Lower leg skin (tissue), 3 donors: ENCODE results near the gene NPAS3.

ENCODE experiments used
- CTCF ChIP-seq, 3 donors: fragments of 450-650 bp; IDR thresholded peaks; one replicate each; pipeline ENCODE4 v1.5.1; 2016; ENCODE audit warnings: antibody characterized with exemption in 3 of 3, mild to moderate bottlenecking in 3 of 3, moderate library complexity in 2 of 3
- POLR2A ChIP-seq, 2 donors: fragments of 450-650 bp; IDR thresholded peaks; one replicate each; pipeline ENCODE4 v1.6.1; 2016 to 2017; ENCODE audit warnings: antibody characterized with exemption in 2 of 2, mild to moderate bottlenecking in 1 of 2, moderate library complexity in 1 of 2

GRCh38 chr14:33812601-33813000 lies 873.9 kb downstream of the NPAS3 start:
- TF ChIP-seq CTCF (IDR thresholded peaks at IDR 0.05) (no peak), POLR2A (IDR thresholded peaks at IDR 0.05) (no peak)
